T-helper 22 cell (primary cell): ENCODE data around the gene ZIC2.

Experiments
- DNase-seq: peaks from one replicate; pipeline ENCODE4 v3.0.0-alpha.2; 2020; ENCODE audit warnings: low read depth

Gene ZIC2

GRCh38 chr13:99974296-99974938 lies 7.2 kb upstream of the ZIC2 start:
- DNase-seq: no peak

DNA sequence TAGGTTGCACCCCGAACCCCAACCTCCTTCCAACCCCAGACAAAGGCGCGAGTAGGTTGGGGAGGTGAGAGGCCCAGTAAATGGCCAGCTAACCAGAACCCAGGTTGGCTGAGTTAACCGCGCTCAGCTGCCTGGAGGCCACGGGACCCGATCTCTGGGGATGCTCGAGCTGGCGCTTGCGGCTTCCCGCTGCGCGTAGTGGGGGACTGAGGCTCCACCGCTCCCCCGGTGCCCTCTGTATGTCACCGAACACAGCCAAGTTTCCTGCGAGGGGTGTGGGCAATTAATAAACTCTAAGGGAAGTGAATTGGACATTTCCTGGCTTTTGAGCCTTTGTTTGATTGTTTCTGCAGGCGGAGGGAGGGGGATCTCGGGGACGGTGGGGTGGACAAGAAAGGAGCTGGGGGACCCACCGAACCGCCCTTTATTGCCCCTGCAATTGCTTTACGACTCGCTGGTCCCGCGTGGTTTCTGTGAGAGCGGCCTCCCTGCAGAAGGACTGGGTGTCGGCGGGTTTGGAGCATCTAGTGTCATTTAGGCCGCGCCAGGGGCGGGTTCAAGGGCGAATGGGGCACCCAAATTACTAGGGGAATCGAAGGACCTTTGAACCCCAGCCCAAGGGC lies 6.5 kb upstream of the ZIC2 start:
- DNase-seq: no peak

- no peak for DNase-seq
These were observed 6.0 kb upstream of the ZIC2 start for GRCh38 chr13:99975626-99976025.

- no peak for DNase-seq
These were observed 5.0 kb upstream of the ZIC2 start for GRCh38 chr13:99976575-99976974.

DNA sequence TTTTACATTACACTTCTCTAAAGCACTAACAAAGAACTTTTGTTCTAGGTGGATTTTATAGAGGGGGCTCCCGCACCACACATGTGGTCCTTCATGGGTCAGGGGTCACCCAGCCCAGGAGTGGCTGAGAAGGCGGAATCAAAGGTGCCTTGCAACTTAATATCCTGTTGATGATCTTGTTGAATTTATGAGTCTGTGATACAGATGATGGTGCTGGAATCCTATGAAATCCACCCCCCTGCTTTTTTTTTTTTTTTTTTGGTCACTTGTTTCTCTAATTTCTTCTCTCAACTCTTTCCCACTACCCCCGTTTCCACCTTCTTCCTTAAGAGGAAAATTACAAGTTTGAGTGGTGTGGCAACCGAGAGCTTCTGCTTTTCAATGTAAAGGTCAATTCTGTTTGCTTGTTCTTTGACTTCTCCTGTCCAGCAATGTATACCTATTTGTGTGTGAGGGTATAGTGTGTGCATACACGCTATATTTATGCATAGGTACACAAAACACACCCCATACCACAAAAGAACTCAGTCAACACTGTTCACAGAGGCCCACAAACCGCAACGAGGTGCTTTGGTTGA lies 4.2 kb upstream of the ZIC2 start:
- no peak for DNase-seq

GRCh38 chr13:99977912-99978798 lies 3.4 kb upstream of the ZIC2 start:
- no peak for DNase-seq

DNA sequence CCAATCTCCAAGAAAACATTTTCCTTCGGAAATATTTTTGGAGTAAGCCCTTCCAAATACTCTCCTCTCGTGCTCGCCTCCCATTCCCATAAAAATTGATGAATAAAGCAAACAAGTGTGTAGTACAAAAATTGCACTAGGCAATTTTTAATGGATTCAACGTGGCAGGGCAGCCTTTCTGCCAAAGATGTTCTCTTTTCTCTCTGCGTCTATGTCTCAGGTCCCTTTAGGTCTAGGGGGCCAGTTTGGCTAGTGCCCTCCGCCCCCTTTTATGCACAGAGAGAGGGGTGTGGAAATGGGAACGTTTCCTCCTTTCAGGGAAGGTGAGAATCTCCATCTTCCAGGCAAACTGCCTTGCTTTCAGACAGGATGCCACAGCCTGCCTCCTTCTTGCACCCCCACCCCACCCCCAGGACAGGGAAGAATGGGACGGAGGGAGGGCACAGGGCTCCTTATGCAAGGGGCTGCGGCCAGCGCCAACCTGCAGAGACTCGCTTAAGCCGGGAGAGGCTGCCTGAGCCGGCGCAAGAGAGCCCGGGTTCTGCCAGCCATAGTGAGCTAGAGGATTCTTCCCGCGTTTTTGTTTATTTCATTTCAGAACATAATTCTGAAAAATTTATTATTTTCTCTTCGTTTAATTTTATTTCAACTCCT lies 2.7 kb upstream of the ZIC2 start:
- DNase-seq: no peak

- no peak for DNase-seq
These were observed 2.0 kb upstream of the ZIC2 start for GRCh38 chr13:99979453-99980200.

GRCh38 chr13:99980201-99980823 lies 1.3 kb upstream of the ZIC2 start:
- peak; percentile 34 for DNase-seq

DNA sequence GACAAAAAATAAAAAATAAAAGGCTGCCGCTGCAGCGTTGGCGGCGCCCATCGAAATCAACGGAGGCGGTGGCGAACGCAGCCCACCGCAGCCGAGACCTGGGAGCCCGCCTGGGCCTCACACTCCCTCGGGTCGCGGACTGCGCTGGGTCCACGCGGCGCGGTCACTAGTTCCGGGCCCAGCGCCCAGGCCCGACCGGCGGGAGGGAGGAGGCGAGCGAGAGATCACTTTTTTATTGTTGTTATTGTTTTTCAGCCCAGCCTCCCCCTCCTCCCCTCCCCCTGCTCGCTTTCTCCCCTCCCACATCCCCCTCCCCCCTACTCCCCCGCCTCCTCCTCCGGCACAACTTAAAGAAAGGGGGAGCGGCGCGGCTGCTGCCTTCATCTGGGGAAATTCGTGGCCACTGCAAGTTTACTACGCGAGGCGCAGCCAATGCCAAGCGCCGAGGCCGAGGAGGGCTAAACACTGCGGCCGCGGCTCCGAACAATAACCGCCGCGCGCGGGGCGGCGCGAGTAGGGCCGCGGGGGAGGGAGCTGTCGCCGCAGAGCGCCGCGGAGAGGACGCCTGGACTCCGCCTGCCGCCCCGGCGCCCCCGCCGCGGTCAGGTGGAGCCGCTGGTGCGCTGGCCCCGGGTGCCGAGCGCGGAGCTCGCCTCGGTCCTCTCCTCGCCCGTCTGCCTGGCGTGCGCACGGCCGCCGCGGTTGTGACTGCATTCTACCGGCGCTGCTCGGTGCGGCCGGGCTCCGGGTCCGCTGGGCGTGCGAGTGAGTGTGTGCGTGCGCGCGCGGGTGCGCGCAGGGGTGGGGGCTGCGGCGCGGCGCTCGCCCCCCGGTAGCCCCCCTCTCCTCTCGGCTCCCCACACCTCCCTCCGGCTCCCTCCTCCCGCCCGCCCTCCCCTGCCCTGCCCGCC lies 505 bp upstream of the ZIC2 start:
- DNase-seq: no peak

GRCh38 chr13:99982036-99982730 lies 599 bp downstream of the ZIC2 start:
- DNase-seq: no peak

- DNase-seq: no peak
These were observed 1.3 kb downstream of the ZIC2 start for GRCh38 chr13:99982731-99983498.

DNA sequence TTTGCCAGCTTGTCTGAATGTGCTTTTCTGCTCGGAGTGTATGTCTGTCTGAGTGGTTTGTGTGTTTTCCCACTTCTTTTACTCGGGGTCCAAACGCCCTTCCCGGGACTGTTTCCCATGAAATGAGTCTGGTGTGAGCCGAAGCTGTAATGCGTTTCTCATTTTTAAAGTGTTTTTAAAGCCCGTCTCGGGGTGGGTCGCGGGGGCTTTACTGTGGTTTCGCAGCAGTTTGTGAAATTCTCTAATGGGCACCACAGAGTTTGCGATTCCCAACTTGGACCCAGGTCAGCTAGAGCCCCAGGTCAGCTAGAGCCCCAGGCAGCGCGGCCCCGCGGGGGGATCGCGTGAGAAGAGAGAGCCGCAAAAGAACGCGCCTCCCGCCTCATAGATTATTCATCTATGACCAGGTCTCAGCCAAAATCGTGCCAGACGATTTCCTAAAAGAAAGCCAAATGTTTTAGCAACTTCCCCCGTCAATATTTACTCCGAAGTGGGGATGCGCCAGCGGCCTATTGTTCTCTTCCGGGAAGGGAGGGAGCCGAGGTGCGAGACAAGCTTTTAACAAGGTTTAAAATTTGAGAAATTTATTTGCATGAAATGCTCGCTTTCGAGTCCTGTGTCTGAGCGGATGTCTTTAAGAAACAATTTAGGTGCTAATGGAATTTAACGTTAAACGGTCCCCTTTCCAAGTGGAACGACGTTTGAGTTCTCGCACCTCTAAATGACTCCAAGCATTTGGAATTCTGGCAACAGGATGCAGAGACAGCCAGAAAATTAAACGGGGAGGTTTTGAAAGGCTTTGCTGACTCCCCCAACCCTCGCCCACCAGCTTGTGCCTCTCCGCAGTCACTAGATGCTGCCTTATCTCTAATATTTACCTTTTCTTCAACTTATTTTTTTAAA lies 2.2 kb downstream of the ZIC2 start:
- DNase-seq: no peak

GRCh38 chr13:99984461-99985240 lies 3.1 kb downstream of the ZIC2 start:
- no peak for DNase-seq

- no peak for DNase-seq
These were observed 3.8 kb downstream of the ZIC2 start for GRCh38 chr13:99985241-99985874.

DNA sequence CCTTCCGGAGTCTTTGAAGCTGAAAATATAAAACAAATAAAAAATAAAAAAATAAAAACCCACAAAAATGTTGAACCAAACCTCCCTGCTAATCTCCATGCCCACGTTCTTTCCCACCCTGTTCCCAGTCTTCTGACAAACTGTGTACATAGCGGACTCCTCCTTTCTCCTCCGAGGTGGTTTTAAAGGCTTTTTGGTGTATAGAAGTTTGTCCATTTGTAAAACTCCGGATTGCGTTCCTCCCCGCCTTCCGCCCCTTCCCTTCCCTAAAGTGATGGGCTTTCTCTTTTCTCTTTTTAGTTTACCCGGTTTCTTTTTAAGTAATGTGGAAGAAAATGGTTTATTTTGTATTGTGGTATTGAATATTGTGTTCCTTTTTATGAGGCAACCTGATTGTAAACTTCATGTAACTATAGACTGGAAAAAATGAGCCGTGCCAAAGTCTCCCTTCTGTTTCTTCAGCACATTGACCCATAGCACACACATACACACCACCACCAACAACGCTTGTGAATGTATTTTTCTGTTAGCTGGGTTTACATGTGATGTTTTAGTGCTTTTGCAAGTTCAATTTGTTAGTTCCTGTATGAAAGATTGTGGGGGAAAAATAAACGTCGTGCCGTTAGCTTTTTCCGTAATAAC lies 4.4 kb downstream of the ZIC2 start:
- DNase-seq: no peak
